CD4-positive, alpha-beta T cell treated with Interleukin-4 for 1 hour (primary cell): ENCODE measurements around the gene TBC1D12.
"Not testable (repeated sequence)": the region's sequence is repeated elsewhere in the genome, so short reads cannot be mapped to it uniquely, and the experiment has no call there.

Experiments used
- DNase-seq, 2 donors: peaks; one replicate each; pipeline ENCODE4 v3.0.0-alpha.2; 2020 to 2022

Gene TBC1D12

DNA sequence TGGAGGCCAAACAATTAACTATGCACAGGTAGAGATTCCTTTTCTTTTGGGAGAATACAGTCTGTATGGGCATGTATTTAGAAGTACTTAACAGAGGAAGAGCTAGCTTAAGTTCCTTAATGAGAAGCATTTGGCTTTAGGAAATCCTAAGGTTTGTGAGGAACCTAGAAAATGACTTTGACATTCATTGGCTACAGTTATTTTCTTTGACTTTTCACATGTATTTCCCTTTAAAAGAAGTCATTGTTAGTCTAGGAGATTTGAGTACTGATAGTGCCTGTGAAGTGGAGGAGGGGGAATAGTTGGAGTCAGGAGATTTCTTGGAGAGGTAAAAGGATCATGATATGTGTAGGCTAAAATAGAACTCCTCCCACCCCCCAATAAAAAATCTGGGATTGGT is 146.9 kb downstream of the TBC1D12 start:
- no peak for DNase-seq

DNA sequence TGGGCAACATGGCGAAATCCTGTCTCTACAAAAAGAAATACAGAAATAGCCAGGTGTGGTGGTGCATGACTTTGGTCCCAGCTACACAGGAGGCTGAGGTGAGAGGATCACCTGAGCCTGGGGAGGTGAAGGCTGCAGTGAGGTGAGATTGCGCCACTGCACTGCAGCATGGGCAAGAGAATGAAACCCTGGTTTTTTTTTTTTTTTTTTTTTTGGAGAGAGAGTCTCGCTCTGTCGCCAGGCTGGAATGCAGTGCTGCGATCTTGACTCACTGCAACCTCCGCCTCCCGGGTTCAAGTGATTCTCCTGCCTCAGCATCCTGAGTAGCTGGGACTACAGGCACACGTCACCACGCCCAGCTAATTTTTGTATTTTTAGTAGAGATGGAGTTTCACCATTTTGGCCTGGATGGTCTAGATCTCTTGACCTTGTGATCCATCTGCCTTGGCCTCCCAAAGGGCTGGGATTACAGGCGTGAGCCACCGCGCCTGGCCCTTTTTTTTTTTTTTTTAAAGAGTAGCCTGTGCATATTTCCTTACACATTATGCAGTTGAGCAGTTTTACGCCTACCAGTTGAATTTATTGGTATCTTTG is 165.5 kb downstream of the TBC1D12 start:
- not testable (repeated sequence) for DNase-seq

DNA sequence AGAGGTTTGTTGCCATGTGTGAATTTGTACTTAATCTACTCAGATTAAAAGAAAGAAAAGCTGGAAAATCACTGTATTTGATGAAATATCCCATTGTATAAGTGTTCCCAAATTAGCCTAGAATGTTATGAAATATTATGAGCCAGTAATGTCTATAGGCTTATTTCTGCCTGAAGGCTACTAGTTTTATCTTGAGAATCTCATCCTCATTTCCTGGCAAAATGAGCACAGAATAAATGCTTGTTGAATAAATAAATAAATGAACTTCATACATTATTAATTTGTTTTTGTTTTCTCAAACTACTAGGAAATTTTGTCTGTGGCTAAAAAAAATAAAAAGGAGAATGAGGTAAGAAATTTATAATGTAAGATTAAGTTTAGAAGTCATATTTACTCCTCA is 168.7 kb downstream of the TBC1D12 start:
- DNase-seq, result no peak

DNA sequence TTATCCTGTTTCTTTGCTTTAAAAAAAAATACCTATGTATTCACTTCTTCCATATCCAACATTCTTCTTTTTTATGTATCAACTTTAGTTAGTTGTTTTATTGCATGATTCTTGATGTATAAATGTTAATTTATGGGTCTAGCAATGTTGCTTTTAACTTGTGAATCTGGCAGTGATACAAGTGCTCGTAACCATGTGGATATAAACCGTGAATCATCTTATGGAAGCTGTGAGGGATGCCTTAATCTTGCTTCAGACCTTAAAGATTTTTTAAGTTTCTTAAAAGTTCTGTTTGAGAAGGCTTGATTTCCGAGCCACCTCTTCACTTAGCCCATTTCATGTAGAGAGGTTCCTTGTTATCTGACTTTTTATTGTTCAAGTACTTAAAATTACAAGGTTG is 169.2 kb downstream of the TBC1D12 start:
- no peak for DNase-seq

DNA sequence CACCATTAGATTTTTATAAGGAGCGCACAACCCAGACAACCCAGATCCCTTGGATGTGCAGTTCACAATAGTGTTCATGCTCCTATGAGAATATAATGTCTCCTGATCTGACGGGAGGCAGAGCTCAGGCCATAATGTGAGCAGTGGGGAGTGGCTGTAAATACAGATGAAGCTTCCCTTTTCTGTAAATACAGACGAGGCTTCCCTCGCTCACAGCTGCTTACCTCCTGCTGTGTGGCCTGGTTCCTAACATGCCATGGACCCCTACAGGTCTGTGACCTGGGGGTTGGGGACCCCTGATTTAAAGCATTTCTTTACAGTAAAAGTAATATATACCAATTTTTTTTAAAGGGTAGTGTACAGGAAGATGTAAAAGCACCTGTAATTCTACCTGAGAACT is 176.4 kb downstream of the TBC1D12 start:
- no peak for DNase-seq

DNA sequence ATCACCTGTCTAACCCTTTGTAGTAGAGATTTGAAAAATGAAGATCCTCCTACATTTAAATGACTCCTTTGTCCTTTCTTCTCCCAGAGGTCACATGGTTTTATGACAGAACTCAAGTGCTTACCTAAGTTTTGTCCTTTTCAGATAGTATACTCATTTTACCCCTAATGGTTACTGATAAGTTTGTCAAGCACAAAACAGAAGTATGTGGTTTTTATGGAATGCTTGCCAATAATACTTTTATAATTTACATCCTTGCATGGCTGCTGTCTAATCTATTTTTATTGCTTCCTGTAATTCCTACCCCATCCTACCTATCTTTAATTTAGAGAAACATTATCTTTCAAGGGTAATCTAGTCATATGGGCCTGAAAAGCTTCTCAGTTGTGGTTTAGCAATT is 180.8 kb downstream of the TBC1D12 start:
- no peak for DNase-seq
